Psoas muscle (tissue), 8 donors: ENCODE measurements around the gene TBC1D9B. TPM values are rescaled to one million over a fixed set of nuclear protein-coding genes. Genes with fewer than 3 reads are reported as not detected.

Experiments
- ATAC-seq, 4 donors: fragments of 200-7000 bp; cut with Tn5 transposase; one replicate each; pipeline ENCODE4 v1.9.1; 2020; ENCODE audit warnings: moderate library complexity in 3 of 4, mild to moderate bottlenecking in 2 of 4
- DNase-seq, 2 donors: peaks; one replicate each; pipeline ENCODE4 v3.0.0-alpha.2; 2020
- H3K27ac ChIP-seq: fragments of 200-600 bp; one replicate; pipeline ENCODE4 v1.8.0; 2022
- H3K27me3 ChIP-seq, 3 donors: fragments of 200-600 bp in 1 of 3; one replicate each; pipeline versions ENCODE4 v1.6.1 to v1.8.0; 2013 to 2022; ENCODE audit warnings: low read length in 2 of 3, mild to moderate bottlenecking in 2 of 3, moderate library complexity in 1 of 3; ENCODE audit not compliant: insufficient read depth in 3 of 3
- H3K36me3 ChIP-seq, 2 donors: fragments of 200-600 bp in 1 of 2; one replicate each; pipeline versions ENCODE4 v1.6.1 to v1.8.0; 2013 to 2022; ENCODE audit warnings: low read depth in 1 of 2, mild to moderate bottlenecking in 1 of 2, moderate library complexity in 1 of 2; ENCODE audit not compliant: insufficient read depth in 1 of 2
- H3K4me1 ChIP-seq: fragments of 200-600 bp; one replicate; pipeline ENCODE4 v1.8.0; 2022
- H3K4me3 ChIP-seq: fragments of 200-600 bp; one replicate; pipeline ENCODE4 v1.8.0; 2022; ENCODE audit warnings: mild to moderate bottlenecking
- H3K9me3 ChIP-seq: fragments of 200-600 bp; one replicate; pipeline ENCODE4 v1.8.0; 2022
- WGBS, 3 donors: extraction: QIAGEN DNeasy Blood & Tissue Kit; methylation state at CpG; one replicate each; pipeline versions ENCODE4 v1.1.6 to v1.1.7; 2013; 5-methylcytosine and 5-hydroxymethylcytosine counted together
- intact Hi-C, 2 donors: fragments of 100-400 bp; cut with DNase I; formaldehyde crosslinking; loops; one replicate each; pipeline versions ENCODE4 v1.11.0 to v1.14.2; 2022
- polyA plus RNA-seq, 3 donors: library from polyadenylated mRNA; stranded (reverse); fragments of 200-250 nt; gene quantifications; one replicate each; pipeline ENCODE4 v1.2.3, GENCODE V29; 2013
- total RNA-seq, 4 donors: library from RNA; stranded (reverse); fragmentation: NEBNext Ultra II Directional in 2 of 4; extraction: Animal tissue kit (Norgen Biotek cat#: 25700) in 2 of 4; gene quantifications; one replicate each; pipeline versions ENCODE4 v1.2.1 to v1.2.4, GENCODE V29; 2021 to 2023
- TF ChIP-seq, protein P1 (sequence below): fragments of 200-600 bp; IDR thresholded peaks from one replicate; pipeline ENCODE4 v1.8.0; 2022; ENCODE audit warnings: antibody characterized with exemption
- donor health status: healthy with polysubstance abuse.
- donor health status: DM: no; HTN: no; CAD: no; lungs with moderate emphysema.
- donor health status: Bipolar disorder and iron deficiency.
- donor health status: healthy.
- donor health status: DM: yes; HTN: yes; CAD: no.
- donor health status: DM: no; HTN: no; CAD: no.
- donor health status: DM: no; HTN: no; CAD: no.
- donor health status: DM: yes; HTN: yes; CAD: no.

Gene TBC1D9B
- total and polyA plus RNA-seq, 7 donors: 30.1 to 50.2 (median 40.2) TPM

DNA sequence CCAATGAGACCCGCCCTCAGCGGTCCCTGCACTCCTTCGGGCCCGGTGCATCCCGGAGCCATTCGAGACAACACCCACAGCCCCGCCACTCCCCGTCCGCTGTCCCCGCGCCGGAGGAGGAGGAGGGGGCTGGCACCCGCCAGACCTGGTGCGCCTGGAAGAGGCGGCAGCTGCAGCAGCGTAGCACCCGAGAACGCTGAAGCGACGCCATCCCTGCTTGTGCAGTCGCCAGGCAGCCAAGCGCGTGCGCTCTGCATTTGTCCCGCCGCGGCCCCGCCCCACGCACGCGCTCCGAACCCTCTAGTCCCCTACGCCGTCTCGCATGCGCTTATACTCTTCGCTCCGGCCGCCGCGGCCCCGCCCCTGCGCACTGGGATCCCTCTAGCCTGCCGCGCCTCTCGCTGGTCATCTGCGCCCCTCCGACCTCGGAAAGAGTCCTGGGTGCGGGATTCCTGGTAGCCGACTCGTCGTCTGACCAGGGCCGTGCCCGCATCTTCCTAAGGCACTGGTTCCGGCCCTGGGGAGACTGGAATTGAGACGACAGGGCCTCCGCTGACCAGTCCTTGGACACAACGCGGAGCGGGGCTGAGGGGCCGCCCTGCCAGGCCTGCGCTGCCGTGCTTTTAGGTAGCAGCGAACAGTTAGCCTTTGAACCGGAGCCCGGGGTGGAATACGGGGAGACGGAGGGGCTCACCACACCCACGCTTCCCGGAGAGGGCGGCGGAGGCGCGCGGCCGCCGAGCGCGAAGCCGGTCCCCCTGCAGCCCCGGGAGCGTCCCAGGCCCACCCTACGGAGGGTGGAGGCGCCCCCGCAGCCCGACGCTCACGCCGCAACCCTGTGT, 48.9 kb downstream of the TBC1D9B start, which contains the start of gene MRNIP:
TSS of gene MRNIP (minus strand) at position 232 of the 842 bp plus-strand sequence. CDS start at position 211, 21 bp downstream.
- ATAC-seq (peak; percentile 97 to 98 (median 98)), DNase-seq (peak; percentile 98 to 99)
- Histone ChIP-seq H3K27me3 (no peaks in the 10 kb centered on the region), H3K4me1 (peaks cover 19% of the 10 kb centered on the region), H3K9me3 (no peaks in the 10 kb centered on the region), H3K27ac (peak within 1 kb of the TSS; percentile 88), H3K36me3 (peaks cover 12 to 32% of the 10 kb centered on the region in 2 donors), H3K4me3 (peak within 1 kb of the TSS; percentile 82)
- intact Hi-C loops: loop anchor here (2.0 to 5.0 kb wide), 2 partner anchors 56 to 57 kb away; no protein-coding TSS in a partner anchor
- 0 to 1% (median 0%) methylated on average over 74 to 90 of the region's 90 CpGs for WGBS, 3 donors
- TF ChIP-seq, protein P1, sequence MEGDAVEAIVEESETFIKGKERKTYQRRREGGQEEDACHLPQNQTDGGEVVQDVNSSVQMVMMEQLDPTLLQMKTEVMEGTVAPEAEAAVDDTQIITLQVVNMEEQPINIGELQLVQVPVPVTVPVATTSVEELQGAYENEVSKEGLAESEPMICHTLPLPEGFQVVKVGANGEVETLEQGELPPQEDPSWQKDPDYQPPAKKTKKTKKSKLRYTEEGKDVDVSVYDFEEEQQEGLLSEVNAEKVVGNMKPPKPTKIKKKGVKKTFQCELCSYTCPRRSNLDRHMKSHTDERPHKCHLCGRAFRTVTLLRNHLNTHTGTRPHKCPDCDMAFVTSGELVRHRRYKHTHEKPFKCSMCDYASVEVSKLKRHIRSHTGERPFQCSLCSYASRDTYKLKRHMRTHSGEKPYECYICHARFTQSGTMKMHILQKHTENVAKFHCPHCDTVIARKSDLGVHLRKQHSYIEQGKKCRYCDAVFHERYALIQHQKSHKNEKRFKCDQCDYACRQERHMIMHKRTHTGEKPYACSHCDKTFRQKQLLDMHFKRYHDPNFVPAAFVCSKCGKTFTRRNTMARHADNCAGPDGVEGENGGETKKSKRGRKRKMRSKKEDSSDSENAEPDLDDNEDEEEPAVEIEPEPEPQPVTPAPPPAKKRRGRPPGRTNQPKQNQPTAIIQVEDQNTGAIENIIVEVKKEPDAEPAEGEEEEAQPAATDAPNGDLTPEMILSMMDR: no peak

DNA sequence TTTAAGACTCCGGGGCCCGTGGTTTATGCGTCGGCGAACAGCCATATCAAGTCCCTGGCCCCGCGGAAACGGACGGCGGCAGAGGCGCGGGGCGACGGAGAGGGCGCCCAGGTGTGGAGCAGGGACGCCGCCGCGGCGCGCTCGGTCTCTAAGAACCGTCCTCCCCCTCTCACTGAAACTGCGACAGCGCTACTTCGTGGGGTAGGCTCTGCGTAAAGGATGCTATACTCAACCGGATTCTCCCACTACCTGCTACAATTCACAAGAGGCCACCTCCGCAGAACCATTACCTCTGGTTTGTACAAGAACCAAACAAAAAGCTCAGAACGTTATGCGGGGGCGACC, 49.5 kb downstream of the TBC1D9B start:
- H3K27ac ChIP-seq: peak overlapping the region; percentile 88
- DNase-seq (peak; percentile 25 to 56), ATAC-seq (peak; percentile 33 to 65 (median 46))
- intact Hi-C loops: loop anchor here (2.0 to 5.0 kb wide), 2 partner anchors 55 to 56 kb away; no protein-coding TSS in a partner anchor
- H3K4me3 ChIP-seq: peak overlapping the region; percentile 82
- H3K36me3 ChIP-seq: peaks cover 10 to 28% of the 10 kb centered on the region in 2 donors
- H3K4me1 ChIP-seq: peaks cover 19% of the 10 kb centered on the region
- no peaks in the 10 kb centered on the region for H3K9me3 ChIP-seq
- 0 to 2% (median 1%) methylated on average over 32 of the region's 32 CpGs for WGBS, 3 donors
- TF ChIP-seq, protein P1: no peak
- H3K27me3 ChIP-seq: no peaks in the 10 kb centered on the region

DNA sequence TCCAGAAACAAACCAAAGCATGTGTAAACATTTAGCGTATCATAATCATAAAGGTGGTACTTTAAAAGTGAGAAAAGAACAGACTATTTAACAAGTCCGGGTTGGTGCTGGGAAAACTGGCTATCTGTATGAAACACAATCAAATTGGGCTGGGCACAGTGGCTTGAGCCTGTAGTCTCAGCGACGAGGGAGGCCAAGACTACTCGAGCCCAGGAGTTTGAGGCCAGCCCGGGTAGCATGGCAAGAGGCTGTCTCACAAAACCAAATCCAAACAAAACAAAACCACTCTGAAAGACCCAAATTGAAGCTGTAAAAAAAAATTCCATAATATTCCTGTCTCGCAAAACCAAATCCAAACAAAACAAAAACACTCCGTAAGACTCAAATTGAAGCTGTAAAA, 53.3 kb downstream of the TBC1D9B start:
- WGBS, 3 donors: 91 to 93% (median 93%) methylated on average over 8 of the region's 8 CpGs
- ATAC-seq (no peak), DNase-seq (peak in 1 of 2 donors; percentile 25)
- no peaks in the 10 kb centered on the region for H3K27me3 ChIP-seq
- TF ChIP-seq, protein P1: no peak
- intact Hi-C loops: no loop called here
- peaks cover 6 to 46% of the 10 kb centered on the region in 2 donors for H3K36me3 ChIP-seq
- H3K4me1 ChIP-seq: peaks cover 9% of the 10 kb centered on the region
- no peak overlapping the region for H3K27ac ChIP-seq
- H3K9me3 ChIP-seq: no peaks in the 10 kb centered on the region
- H3K4me3 ChIP-seq: no peak overlapping the region

DNA sequence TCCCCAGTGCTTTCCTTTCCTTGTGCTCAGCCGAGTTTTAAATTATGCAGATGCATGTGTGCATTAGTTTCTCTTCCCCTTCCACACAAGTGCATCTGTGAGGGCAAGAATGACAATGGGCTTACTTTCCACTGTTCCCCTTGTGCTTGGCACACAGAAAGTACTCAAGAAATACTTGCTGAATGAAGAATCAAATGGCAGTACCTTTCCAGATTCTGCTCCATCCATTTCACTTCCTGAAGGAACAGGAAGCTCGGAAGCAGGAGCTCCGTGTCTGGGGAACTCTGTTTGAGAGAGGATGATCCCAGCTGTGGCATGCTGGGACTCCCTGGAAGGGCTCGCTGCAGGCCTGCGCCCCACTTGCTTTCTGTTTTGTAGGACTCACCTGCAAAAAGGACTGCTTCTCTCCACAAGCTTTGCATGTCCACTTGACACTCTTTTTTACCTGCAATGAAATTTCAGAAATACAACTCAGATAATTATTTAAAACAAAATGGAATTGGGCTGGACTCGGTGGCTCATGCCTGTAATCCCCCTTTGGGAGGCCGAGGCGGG, 54.6 kb downstream of the TBC1D9B start:
- 79 to 81% (median 80%) methylated on average over 8 of the region's 8 CpGs for WGBS, 3 donors
- ATAC-seq (no peak), DNase-seq (peak in 1 of 2 donors; percentile 12)
- Histone ChIP-seq H3K4me1 (peaks cover 9% of the 10 kb centered on the region), H3K9me3 (no peaks in the 10 kb centered on the region), H3K27me3 (no peaks in the 10 kb centered on the region), H3K4me3 (no peak overlapping the region), H3K27ac (no peak overlapping the region), H3K36me3 (peaks cover 6 to 56% of the 10 kb centered on the region in 2 donors)
- intact Hi-C loops: no loop called here
- TF ChIP-seq, protein P1: no peak
